NCI-H446 (cell line): Measurements from ENCODE around the gene ARL14EP.

Experiments
- DNase-seq, 2 experiments: peaks; one replicate each; lab custom pipeline; 2025; lab: John Stamatoyannopoulos, UW

ARL14EP gene

GRCh38 chr11:30326906-30327305 lies 4.0 kb downstream of the ARL14EP start:
- no peak for DNase-seq

DNA sequence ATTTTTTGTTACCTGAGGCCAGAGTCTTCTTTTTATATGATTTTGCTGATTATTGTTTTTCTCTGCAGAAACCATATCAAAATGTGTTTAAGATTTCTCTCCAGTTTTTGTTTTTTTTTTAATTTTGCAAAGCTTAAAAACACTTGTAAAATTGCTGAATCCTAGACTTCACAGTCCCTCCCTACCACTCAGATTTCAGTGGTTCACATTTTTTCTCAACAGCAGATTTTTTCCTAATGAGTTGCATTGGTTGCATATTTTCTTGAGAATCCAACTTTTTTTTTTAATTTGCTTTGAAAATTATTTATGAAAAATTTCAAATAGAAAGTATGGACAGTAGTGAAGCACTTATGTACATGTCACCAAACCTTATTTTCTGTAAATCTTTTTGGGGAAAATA lies 5.8 kb downstream of the ARL14EP start:
- no peak for DNase-seq

GRCh38 chr11:30329150-30329940 lies 6.4 kb downstream of the ARL14EP start:
- no peak for DNase-seq

DNA sequence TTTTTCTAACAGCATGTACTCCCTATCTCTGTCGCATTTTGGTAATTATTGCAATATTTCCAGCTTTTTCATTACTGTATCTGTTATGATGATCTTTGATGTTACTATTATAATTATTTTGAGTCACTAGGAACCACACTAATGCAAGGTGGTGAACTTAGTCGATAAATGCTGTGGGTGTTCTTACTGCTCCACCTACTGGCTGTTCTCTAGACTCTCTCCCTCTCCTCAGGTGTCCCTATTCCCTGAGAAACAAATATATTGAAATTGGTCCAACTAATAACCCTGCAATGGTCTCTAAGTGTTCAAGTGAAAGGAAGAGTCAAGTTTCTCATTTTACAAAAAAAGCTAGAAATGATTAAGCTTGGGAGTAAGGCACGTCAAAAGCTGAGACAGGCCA lies 10.5 kb downstream of the ARL14EP start:
- no peak for DNase-seq

GRCh38 chr11:30342736-30343166 lies 19.8 kb downstream of the ARL14EP start:
- DNase-seq = no peak

DNA sequence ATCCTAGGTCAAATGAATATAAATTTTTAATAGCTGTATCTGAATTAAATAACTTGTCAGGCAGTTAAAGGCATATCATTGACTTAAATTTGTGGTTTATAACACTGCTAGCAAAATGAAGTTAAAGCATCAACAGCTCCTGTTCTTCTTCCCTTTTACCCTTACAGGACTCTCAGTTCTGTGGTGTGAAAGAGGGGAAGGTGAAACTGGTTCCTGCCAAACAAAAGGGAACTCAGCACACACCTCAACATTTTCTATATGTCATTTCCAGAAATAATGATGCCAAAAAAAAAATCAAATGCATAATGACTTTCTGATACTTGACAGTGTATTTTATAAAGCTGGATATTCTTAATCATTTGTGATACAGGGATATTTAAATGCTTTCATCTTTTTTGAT lies 21.2 kb downstream of the ARL14EP start:
- DNase-seq = no peak

DNA sequence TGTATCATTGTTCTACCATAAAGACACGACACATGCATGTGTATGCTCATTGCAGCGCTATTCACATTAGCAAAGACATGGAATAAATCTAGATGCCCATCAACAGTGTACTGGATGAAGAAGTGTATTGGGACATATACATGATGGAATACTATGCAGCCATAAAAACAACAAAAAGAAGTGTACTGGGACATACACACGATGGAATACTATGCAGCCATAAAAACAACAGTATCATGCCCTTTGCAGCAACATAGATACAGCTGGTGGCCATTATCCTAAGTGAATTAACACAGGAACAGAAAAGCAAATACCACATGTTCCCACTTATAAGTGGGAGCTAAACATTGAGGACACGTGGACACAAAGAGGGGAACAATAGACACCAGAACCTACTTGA lies 22.7 kb downstream of the ARL14EP start:
- DNase-seq = no peak

- DNase-seq = peak; percentile 59 to 69
Observed at GRCh38 chr11:30346068-30346688, 23.3 kb downstream of the ARL14EP start.

GRCh38 chr11:30348035-30348434 lies 25.1 kb downstream of the ARL14EP start:
- no peak for DNase-seq

DNA sequence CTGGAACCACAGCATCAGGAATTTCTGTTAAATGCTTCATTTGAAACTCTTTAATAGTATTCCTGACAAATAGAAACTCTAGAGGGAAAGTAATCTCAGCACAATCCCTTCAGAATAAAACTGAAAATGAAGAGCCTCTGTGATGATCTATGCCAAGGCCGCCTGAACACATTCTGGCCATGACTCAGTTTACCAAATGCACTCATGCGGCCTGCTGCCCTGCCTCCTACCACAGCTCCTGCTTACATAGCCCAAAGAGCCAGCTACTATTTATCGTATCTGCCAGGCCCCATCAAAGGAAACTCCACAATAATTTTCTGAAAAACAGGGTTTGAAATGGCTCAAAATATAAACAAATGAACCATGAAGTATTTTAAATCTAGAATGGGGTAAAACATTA lies 27.0 kb downstream of the ARL14EP start:
- no peak for DNase-seq

DNA sequence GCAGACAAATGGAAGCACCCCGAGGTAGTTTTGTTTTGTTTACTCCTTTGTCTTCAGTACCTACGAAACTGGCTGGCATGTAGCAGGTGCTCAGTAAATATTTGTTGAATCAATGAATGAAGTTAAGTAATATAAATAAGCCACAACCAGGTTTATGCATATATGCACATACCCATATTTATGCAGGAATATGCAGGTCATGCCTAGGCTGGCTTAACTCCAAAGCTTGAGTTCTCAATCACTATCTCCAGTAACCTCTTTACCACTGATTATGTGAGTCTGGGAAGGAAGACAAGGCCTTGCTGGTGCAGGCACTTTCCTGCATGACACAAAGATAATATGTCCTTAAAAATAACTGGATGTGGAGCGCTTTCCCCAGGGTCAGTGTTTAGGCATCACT lies 27.5 kb downstream of the ARL14EP start:
- DNase-seq = no peak

DNA sequence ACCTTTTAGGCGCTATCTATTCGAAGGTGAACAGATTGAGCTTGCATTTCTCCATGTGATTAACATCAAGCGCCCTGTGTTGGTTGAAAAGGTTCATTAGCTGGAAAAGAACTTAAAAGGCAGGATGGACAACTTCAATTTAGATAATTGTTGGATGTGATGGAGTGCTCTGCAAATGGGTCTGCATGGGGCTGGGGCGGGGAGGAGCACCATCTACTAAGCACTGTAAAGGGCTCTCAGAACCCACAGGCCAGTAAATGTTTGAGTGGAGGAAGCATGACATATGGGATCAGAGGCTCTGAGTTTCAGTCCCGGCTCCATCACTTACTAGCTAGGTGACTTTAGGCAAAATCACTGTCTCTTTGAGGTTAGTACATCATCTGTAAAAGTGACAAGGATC lies 28.2 kb downstream of the ARL14EP start:
- DNase-seq = no peak

DNA sequence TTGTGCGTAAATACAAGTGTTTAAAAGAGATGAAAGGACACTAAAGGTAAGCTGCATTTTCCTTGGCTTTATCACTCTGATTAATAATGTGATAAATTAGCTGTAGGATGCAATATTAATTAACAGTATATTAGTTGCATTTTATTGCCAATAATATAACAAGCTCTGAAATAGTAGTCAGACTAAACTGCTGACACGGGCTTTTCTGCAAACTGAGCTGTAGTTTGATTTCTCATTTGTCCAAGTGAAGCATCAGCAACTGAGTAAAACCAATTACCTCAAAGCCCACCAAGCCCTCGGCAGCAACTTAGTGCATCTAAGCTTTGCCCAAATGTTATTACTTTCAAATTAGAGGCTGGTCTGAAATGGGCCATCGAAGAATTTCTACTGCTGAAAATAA lies 33.5 kb downstream of the ARL14EP start:
- DNase-seq = no peak

DNA sequence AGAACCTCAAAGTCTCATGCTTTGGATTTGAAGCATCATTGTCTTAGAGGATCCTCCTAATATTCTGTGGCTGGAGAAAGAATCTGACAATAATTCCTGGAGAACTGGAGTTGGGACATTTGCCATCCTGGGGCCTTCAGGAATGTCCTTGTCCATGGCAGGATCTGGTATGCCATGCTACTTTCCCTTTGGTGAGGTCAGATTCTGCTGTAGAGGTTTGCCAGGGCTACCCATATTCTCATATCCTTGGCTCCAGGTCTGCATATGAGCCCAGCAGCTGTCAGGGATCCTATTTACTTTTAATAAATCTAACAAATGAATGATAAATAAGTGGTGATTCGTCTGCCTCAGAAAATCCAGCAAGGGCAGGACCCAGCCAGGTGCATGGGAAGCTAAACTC lies 35.0 kb downstream of the ARL14EP start:
- no peak for DNase-seq

DNA sequence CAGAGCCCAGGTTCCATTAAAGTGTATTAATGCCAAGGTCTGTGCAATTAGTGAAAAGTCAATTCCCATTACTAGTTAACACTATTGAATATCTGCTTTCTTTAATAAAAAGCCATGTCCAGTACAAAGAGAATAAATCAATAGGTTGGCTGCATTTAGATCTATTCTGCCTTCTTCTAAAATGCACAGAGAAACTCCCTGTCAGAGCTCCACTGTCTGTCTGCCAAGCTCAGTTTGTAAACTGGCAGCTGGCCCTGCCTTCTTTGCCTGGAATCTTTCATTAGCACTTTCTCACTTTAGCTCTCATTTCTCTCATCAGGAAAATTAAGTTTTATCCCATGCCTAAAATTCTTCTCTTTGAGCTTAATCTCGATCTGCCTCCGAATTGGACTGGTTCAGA lies 35.6 kb downstream of the ARL14EP start:
- no peak for DNase-seq

DNA sequence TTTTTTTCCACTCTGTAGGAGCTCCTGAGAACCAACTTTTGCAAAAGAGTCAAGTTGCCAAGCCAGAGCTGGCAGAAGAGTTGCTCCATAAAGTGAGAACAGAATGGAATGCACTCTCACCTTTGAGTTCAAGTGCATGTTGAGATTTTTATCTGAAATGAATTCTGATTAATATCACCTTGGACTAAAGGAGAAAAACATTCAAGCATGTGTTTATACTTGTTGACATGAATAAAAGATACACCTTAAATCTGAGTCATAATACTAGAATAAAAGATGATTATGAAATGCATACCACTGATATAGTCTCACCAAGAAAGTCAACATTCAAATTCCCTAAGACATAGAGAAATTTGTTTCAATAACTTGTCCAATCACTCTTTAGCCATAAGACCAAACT lies 37.8 kb downstream of the ARL14EP start:
- no peak for DNase-seq

- no peak for DNase-seq
Observed at GRCh38 chr11:30364139-30364836, 41.4 kb downstream of the ARL14EP start.

- no peak for DNase-seq
Observed at GRCh38 chr11:30364837-30365482, 42.1 kb downstream of the ARL14EP start.

DNA sequence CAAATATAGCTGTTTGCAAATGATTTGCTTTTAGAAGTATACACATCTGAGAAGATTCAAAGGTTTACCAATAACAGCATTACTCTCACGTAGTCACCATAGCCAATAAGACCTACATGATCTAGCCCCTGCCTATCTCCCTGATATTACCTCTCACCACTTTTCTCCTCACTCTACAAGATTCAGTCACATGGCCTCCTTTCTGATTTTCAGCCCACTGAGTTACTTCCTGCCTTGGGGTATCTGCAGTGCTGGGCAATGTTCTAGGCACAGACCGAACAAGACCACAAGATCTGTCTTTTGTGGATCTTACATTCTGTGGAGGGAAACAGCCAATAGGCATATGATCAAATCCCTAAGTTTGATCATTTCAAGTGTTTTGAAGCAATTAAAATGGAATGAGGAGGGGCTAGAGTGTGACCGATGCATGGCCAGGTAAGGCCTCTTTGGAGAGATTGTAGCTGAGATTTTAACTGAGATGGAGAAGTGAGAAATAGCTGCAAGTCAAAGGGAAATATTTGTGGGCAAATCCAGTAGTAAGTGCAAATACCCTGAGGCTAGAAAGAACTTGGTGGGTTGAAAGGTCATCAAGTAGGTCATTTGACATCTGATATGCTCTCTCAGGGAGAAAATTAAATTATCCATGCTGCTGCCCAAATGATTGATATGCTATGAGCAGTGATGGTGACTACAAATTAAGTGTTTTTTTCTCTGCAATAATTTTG lies 43.1 kb downstream of the ARL14EP start:
- no peak for DNase-seq

GRCh38 chr11:30368394-30368793 lies 45.5 kb downstream of the ARL14EP start:
- DNase-seq = no peak

- DNase-seq = no peak
Observed at GRCh38 chr11:30370164-30370563, 47.3 kb downstream of the ARL14EP start.

DNA sequence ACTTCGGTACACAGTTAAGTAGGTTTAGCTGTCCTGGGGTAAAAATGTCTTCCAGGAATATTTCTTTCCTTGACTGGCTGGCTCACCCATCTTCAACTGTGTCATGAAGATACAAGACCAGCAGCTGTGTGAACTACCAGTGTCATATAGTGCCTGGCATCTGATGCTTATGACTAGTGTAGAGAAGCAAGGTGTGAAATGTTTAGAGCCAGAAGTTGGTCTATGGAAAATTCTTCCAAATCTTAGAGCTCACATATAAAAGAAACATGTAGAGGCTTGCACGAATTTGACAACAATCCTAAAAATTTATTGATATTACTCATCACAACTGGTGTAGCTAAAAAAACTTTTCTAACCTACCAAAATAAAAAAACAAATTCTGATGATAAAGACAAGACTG lies 54.4 kb downstream of the ARL14EP start:
- DNase-seq = no peak
